Measurements from ENCODE around the gene CENPA.
A peak's percentile ranks its signal among the peaks of the same experiment; 100 is the strongest.
"Not testable (repeated sequence)": the region's sequence is repeated elsewhere in the genome, so short reads cannot be mapped to it uniquely, and the experiment has no call there.

Gene CENPA

GRCh38 chr2:26785431-26786206 lies at the start of gene CENPA:
TSS of gene CENPA (plus strand) at chr2:26786056. CDS start at chr2:26786197, 141 bp downstream.
- DNase-seq (ENCODE audit: low read depth): peak; percentile 90

GRCh38 chr2:26737221-26737620 lies 48.6 kb upstream of the CENPA start:
- no peak for DNase-seq (ENCODE audit: low read depth)

DNA sequence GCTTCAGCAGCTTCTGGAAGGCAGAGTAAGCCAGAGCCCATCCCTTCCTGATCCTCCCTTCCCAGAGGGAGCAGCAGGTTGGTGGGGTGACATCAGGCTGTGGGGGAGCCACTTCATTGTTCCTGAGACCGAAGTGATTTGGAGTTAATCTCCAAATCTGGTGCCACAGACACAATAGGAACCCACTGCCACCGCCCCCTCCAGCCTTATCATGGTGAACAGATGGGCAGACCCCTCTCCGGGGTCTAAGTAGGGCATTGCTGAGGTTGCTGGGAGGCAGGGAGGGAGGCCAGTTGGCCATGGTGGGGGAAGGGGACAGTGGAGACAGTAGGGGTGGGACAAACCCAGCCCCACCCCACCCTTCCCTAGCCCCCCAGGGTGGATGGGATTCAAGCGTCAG lies 47.4 kb upstream of the CENPA start:
- no peak for DNase-seq (ENCODE audit: low read depth)

GRCh38 chr2:26739514-26739913 lies 46.3 kb upstream of the CENPA start:
- DNase-seq (ENCODE audit: low read depth): no peak

DNA sequence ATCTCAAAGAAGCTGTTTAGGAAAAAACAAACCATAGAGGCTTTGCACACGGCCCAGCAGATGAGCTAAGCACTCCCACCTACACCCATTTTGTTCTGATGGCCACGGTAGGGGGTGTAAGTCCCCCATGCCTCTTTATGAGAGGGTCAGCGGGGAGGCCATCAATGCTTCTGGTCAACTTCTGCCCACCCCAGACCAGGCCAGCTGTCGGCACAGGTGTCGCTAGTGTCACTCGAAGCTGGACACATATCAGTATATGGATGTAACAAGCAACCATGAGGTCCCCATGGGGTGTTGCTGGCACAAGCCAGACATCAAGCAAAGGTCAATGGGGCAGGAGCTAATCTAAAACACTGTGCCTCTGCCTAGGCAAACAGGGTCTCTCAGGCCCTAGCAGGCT lies 45.5 kb upstream of the CENPA start:
- DNase-seq (ENCODE audit: low read depth): no peak

DNA sequence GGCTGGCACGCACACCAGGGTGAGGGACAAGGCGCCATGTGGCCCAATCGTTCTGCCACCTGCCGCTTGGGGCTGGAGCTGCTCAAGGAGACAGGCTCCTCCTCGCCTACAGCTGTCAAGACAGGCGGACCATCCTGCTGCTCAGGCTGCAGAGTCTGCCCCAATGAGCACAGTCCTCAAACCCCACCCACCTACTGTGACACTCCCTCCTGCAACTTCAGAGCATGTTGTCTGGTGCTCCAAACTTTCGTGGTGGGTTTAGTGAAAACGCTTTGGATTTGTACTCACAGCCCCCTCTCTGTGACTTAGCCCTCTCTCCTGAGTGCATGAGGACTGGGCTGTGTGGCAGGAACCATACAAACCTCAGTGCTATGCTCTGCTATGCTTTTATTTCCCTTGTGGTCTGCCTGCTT lies 45.0 kb upstream of the CENPA start:
- peak; percentile 7 for DNase-seq (ENCODE audit: low read depth)

GRCh38 chr2:26742048-26742770 lies 43.6 kb upstream of the CENPA start:
- DNase-seq (ENCODE audit: low read depth): no peak

DNA sequence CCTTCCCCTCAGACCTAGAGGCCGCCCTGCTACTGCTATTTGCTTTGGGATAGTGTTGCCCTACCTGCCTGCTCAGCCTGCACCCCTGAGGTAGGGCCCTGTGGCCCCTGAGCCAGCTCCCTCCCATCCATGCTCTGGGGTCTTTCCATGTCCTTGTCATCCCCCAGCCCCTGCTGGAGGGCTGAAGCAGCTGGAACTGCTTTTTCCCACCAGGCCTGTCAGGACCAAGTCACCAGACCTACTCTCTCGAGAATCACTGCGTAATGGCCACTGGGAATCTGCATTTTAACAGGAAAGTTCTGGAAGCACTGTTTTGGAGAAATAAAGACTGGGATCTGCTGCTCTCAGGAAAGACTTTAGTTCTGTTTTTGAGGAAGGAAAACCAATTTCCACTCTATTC lies 42.0 kb upstream of the CENPA start:
- no peak for DNase-seq (ENCODE audit: low read depth)

DNA sequence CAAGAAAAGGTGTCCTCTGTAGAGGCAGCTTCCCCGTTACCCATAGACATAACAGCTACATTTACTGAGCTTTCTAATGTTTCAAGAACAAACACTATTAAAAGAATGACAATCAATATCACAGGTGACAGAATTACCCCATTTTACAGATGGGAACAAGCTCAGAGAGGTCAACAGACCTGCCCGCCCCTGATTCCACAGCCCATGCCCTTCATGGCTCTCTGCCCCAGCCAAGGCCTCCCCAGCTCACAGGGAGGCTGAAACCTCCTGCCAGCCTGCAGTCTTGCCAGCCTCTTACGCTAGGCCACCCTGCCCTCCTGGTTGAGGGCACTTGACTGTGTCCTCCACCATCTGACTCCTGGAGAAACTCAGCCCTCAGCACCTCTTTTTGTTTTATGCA lies 40.9 kb upstream of the CENPA start:
- DNase-seq (ENCODE audit: low read depth): no peak

DNA sequence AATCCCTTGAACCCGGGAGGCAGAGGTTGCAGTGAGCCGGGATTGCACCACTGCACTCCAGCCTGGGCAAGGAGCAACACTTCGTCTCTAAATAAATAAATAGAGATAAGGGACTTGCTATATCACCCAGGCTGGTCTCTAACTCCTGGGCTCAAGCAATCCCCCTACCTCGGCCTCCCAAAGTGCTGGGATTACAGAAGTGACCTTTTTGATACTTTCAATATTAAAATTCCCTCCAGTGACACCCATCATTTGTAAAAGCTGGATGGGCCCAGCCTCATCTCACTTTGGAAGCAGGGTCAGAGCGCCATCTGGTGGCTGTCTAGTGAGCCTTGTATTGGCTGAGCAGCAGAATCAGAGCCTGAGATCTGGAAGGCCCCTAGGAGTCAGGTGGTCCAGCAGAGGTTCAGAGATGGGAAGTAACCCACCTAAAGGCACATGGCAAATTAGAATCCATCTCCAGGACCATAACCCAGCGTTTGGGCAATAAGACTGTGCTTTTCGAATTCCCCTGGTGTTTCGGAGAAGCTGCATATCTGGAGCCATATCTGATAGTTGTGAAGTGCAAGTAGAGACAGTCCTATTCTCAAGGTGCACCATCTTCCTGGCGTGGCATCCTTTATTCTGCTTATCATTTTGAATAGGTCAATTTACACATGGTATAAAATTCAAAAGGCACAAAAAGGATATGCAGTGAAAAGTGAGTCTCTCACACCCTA lies 40.1 kb upstream of the CENPA start:
- peak; percentile 66 for DNase-seq (ENCODE audit: low read depth)

GRCh38 chr2:26746934-26747333 lies 38.9 kb upstream of the CENPA start:
- DNase-seq (ENCODE audit: low read depth): no peak

DNA sequence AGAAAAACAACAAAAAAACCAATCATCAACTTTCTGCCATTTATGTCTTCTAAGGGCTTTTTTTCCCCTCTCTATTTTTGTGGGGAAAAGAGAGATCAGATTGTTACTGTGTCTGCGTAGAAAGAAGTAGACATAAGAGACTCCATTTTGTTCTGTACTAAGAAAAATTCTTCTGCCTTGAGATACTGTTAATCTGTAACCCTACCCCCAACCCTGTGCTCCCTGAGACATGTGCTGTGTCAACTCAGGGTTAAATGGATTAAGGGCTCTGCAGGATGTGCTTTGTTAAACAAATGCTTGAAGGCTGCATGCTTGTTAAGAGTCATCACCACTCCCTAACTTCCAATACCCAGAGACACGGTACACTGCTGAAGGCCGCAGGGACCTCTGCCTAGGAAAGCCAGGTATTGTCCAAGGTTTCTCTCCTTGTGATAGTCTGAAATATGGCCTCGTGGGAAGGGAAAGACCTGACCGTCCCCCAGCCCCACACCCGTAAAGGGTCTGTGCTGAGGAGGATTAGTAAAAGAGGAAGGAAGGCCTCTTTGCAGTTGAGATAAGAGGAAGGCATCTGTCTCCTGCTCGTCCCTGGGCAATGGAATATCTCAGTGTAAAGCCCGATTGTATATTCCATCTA lies 36.0 kb upstream of the CENPA start:
- DNase-seq (ENCODE audit: low read depth): not testable (repeated sequence)

- not testable (repeated sequence) for DNase-seq (ENCODE audit: low read depth)
Measured at GRCh38 chr2:26750467-26750866, 35.4 kb upstream of the CENPA start.

- no peak for DNase-seq (ENCODE audit: low read depth)
Measured at GRCh38 chr2:26752656-26753055, 33.2 kb upstream of the CENPA start.

GRCh38 chr2:26754539-26754938 lies 31.3 kb upstream of the CENPA start:
- DNase-seq (ENCODE audit: low read depth): no peak

DNA sequence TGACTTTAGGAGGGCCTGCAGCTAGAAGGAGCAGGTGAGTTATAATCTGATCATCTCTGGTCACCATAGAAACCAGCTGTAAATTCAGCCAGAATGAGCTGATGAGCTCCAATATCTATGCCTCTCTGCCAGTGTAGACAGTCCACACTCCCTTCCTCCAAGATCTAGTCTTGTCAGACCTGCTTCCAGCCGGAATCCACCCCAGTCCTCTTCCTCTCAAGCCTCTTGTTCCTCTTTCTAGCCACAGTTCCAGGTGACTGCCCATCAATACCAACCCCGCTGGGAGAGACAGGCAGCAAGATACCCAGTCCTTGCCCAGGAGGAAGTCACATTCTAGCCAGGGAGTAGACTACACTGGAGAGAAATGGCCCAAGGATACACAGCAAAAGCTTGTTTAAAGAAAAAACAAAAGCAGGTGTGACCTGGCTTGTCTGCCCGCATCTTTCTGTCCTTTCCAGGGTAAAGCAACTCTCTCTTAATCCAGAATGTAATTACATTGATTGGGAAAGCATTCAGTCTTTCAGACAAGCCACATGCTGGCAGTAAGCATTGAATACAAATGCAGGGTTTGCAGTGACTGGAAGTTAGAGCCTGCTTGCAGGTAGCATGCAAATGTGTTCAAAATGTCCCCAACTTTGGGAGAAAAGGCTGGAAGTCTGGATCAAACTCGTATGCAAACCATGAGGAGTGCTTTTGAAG lies 30.7 kb upstream of the CENPA start:
- no peak for DNase-seq (ENCODE audit: low read depth)

- DNase-seq (ENCODE audit: low read depth): no peak
Measured at GRCh38 chr2:26756337-26756736, 29.5 kb upstream of the CENPA start.

- no peak for DNase-seq (ENCODE audit: low read depth)
Measured at GRCh38 chr2:26757873-26758789, 27.7 kb upstream of the CENPA start.

GRCh38 chr2:26758790-26759321 lies 27.0 kb upstream of the CENPA start:
- DNase-seq (ENCODE audit: low read depth): no peak

- no peak for DNase-seq (ENCODE audit: low read depth)
Measured at GRCh38 chr2:26759845-26760244, 26.0 kb upstream of the CENPA start.
